Immature natural killer cell (primary cell): ENCODE measurements around the gene TEAD1. TPM values are rescaled to one million over a fixed set of nuclear protein-coding genes. Genes with fewer than 3 reads are reported as not detected.

Experiments used
- DNase-seq, 3 donors: peaks; one replicate each; pipeline ENCODE4 v3.0.0; 2022; ENCODE audit warnings: mixed read lengths in 1 of 3
- H3K27ac Mint-ChIP-seq, 6 donors: one replicate each; pipeline ENCODE4 v1.8.0; 2020; ENCODE audit warnings: mixed read lengths in 6 of 6, mild to moderate bottlenecking in 5 of 6, inconsistent platforms in 4 of 6, moderate library complexity in 3 of 6
- H3K27me3 Mint-ChIP-seq, 3 donors: one replicate each; pipeline ENCODE4 v1.8.0; 2020 to 2021; ENCODE audit warnings: low read depth in 3 of 3, mild to moderate bottlenecking in 3 of 3, mixed read lengths in 3 of 3, moderate library complexity in 3 of 3, inconsistent platforms in 1 of 3
- H3K36me3 Mint-ChIP-seq, 3 donors: one replicate each; pipeline ENCODE4 v1.8.0; 2020; ENCODE audit warnings: mixed read lengths in 3 of 3, inconsistent platforms in 2 of 3, mild to moderate bottlenecking in 2 of 3
- H3K4me1 Mint-ChIP-seq, 2 donors: one replicate each; pipeline ENCODE4 v1.8.0; 2020; ENCODE audit warnings: inconsistent platforms in 2 of 2, mild to moderate bottlenecking in 2 of 2, mixed read lengths in 2 of 2, moderate library complexity in 1 of 2
- H3K4me3 Mint-ChIP-seq, 5 donors: one replicate each; pipeline ENCODE4 v1.8.0; 2020; ENCODE audit warnings: mild to moderate bottlenecking in 5 of 5, mixed read lengths in 5 of 5, inconsistent platforms in 3 of 5, moderate library complexity in 3 of 5
- H3K9me3 Mint-ChIP-seq, 6 donors: one replicate each; pipeline ENCODE4 v1.8.0; 2020; ENCODE audit warnings: mild to moderate bottlenecking in 6 of 6, mixed read lengths in 6 of 6, inconsistent platforms in 4 of 6, moderate library complexity in 3 of 6
- polyA plus RNA-seq, 3 donors: library from polyadenylated mRNA; unstranded; fragments of 300-500 nt; fragmentation: Illumina TruSeq; gene quantifications; one replicate each; pipeline ENCODE4 v1.2.3, GENCODE V29; 2021

Gene TEAD1
- polyA plus RNA-seq = not detected

- Mint-ChIP-seq H3K27me3 (peaks cover 20 to 56% (median 25%) of the 10 kb centered on the region in 3 donors), H3K36me3 (peaks cover 0 to 4% (median 2%) of the 10 kb centered on the region in 3 donors), H3K27ac (no peak within 1 kb of the TSS), H3K9me3 (peaks cover 0 to 14% (median 4%) of the 10 kb centered on the region in 6 donors), H3K4me1 (peaks cover 13 to 19% of the 10 kb centered on the region in 2 donors), H3K4me3 (peak within 1 kb of the TSS; percentile 75 to 88 (median 78))
- DNase-seq = peak; percentile 59 to 60 (median 59)
These were observed at the start of gene TEAD1 for GRCh38 chr11:12673924-12674570. TEAD1 (plus strand) TSS chr11:12674421.

DNA sequence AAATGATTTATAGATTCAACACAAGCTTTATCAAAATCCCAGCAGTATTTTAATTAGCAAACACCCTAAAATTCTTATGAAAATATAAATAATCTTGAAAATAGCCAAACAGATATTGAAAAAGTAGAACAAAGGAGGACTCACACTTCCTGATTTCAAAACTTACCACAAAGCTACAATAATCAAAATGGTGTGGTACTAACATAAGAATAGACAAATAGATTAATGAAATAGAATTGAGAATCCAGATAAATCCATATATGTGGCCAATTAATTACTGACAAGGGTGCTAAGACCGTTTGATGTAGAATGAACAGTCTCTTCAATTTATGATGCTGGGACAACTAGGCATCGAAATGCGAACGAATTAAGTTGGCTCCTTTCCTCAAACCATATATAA, 49.6 kb upstream of the TEAD1 start:
- Mint-ChIP-seq H3K4me1 (no peaks in the 10 kb centered on the region), H3K9me3 (peaks cover 7 to 31% (median 11%) of the 10 kb centered on the region in 6 donors), H3K4me3 (no peak overlapping the region), H3K27ac (no peak overlapping the region), H3K36me3 (no peaks in the 10 kb centered on the region), H3K27me3 (peaks cover 2 to 11% (median 3%) of the 10 kb centered on the region in 3 donors)
- no peak for DNase-seq

GRCh38 chr11:12625438-12626071, 48.7 kb upstream of the TEAD1 start:
- peaks cover 6 to 31% (median 11%) of the 10 kb centered on the region in 6 donors for H3K9me3 Mint-ChIP-seq
- peaks cover 2 to 10% (median 3%) of the 10 kb centered on the region in 3 donors for H3K27me3 Mint-ChIP-seq
- no peak for DNase-seq
- H3K4me3 Mint-ChIP-seq = no peak overlapping the region
- H3K4me1 Mint-ChIP-seq = no peaks in the 10 kb centered on the region
- H3K27ac Mint-ChIP-seq = no peak overlapping the region
- no peaks in the 10 kb centered on the region for H3K36me3 Mint-ChIP-seq

- peaks cover 0 to 8% (median 3%) of the 10 kb centered on the region in 3 donors for H3K27me3 Mint-ChIP-seq
- peaks cover 4 to 27% (median 10%) of the 10 kb centered on the region in 6 donors for H3K9me3 Mint-ChIP-seq
- no peaks in the 10 kb centered on the region for H3K36me3 Mint-ChIP-seq
- no peak overlapping the region for H3K4me3 Mint-ChIP-seq
- no peaks in the 10 kb centered on the region for H3K4me1 Mint-ChIP-seq
- no peak overlapping the region for H3K27ac Mint-ChIP-seq
- no peak for DNase-seq
These were observed 47.6 kb upstream of the TEAD1 start for GRCh38 chr11:12626616-12627015.

- Mint-ChIP-seq H3K4me1 (no peaks in the 10 kb centered on the region), H3K4me3 (no peak overlapping the region), H3K9me3 (peaks cover 0 to 15% (median 8%) of the 10 kb centered on the region in 6 donors), H3K27me3 (peaks cover 0 to 5% (median 4%) of the 10 kb centered on the region in 3 donors), H3K27ac (no peak overlapping the region), H3K36me3 (no peaks in the 10 kb centered on the region)
- DNase-seq = no peak
These were observed 45.9 kb upstream of the TEAD1 start for GRCh38 chr11:12628314-12628713.

DNA sequence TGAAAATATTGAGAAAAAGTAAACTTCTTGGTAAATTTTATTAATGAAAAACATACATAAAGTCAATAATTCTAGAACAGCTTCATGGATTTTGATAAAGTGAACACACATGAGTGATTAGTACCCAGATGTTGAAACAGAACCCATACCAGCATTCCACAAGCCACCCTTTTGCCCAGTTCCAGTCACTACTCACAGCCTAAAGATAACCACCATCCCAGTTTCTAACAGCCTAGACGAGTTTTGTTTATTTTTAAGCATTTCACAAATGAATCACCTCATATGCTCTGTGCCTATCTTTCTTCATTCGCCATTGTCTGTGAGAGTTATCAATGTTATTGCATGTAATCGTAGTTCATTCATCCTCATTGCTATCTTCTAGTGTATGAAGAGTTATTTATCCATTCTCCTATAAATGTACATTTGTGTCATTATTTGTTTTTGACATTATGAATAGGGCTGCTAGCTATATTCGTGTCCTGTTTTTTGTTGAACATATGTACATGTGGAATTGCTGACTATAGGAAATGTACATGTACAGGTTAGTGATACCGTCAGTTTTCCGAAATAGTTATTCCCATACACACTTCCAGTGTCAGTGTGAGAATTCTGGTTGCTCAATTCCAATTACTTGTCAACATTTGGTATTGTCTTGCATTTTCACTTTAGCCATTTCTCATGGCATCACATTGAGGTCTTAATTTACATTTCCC, 44.5 kb upstream of the TEAD1 start:
- H3K36me3 Mint-ChIP-seq = no peaks in the 10 kb centered on the region
- H3K27me3 Mint-ChIP-seq = peaks cover 2 to 5% (median 3%) of the 10 kb centered on the region in 3 donors
- no peaks in the 10 kb centered on the region for H3K4me1 Mint-ChIP-seq
- no peak overlapping the region for H3K4me3 Mint-ChIP-seq
- H3K9me3 Mint-ChIP-seq = peaks cover 0 to 5% (median 0%) of the 10 kb centered on the region in 6 donors
- no peak overlapping the region for H3K27ac Mint-ChIP-seq
- no peak for DNase-seq

- DNase-seq = no peak
- Mint-ChIP-seq H3K36me3 (no peaks in the 10 kb centered on the region), H3K9me3 (no peaks in the 10 kb centered on the region), H3K27ac (no peak overlapping the region), H3K27me3 (peaks cover 0 to 5% (median 2%) of the 10 kb centered on the region in 3 donors), H3K4me1 (no peaks in the 10 kb centered on the region), H3K4me3 (no peak overlapping the region)
These were observed 42.6 kb upstream of the TEAD1 start for GRCh38 chr11:12631651-12632050.

GRCh38 chr11:12634329-12634728, 39.9 kb upstream of the TEAD1 start:
- no peak for DNase-seq
- Mint-ChIP-seq H3K4me1 (no peaks in the 10 kb centered on the region), H3K4me3 (no peak overlapping the region), H3K27ac (no peak overlapping the region), H3K27me3 (peaks cover 2% of the 10 kb centered on the region in 3 donors), H3K9me3 (no peaks in the 10 kb centered on the region), H3K36me3 (no peaks in the 10 kb centered on the region)

DNA sequence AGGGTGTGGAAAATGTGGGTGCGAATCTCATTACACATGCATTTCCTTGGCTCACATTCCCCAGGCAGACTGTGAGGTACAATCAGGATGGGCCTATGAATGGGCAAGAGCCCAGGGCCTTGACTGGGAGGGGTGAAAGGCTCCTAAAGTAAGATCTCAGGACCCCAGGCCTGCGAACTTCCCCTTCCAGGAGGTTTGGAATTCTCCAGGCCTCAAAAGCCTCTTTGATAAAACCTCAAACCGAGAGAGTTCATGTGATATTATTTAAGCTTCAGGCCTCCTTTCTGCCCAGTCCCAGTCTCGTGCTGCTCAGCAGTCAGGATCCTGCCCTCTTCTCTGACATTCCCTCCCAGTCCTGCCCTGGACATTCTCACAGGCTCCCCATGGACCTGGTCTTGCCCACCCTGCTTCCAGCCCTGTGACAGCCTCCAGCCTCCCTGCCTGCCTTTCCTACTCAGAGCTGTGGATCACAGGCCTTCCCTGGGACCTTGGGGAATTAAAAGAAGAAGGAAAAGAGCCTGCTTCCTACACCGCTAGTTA, 37.3 kb upstream of the TEAD1 start:
- H3K9me3 Mint-ChIP-seq = peaks cover 0 to 4% (median 0%) of the 10 kb centered on the region in 6 donors
- H3K4me1 Mint-ChIP-seq = no peaks in the 10 kb centered on the region
- H3K4me3 Mint-ChIP-seq = no peak overlapping the region
- no peak overlapping the region for H3K27ac Mint-ChIP-seq
- no peak for DNase-seq
- peaks cover 0 to 3% (median 0%) of the 10 kb centered on the region in 3 donors for H3K36me3 Mint-ChIP-seq
- H3K27me3 Mint-ChIP-seq = peaks cover 2 to 8% (median 2%) of the 10 kb centered on the region in 3 donors

- Mint-ChIP-seq H3K27me3 (peaks cover 0 to 10% (median 0%) of the 10 kb centered on the region in 3 donors), H3K36me3 (peaks cover 0 to 3% (median 0%) of the 10 kb centered on the region in 3 donors), H3K27ac (no peak overlapping the region), H3K4me3 (no peak overlapping the region), H3K9me3 (peaks cover 0 to 8% (median under 1%) of the 10 kb centered on the region in 6 donors), H3K4me1 (no peaks in the 10 kb centered on the region)
- no peak for DNase-seq
These were observed 34.8 kb upstream of the TEAD1 start for GRCh38 chr11:12639388-12639787.

DNA sequence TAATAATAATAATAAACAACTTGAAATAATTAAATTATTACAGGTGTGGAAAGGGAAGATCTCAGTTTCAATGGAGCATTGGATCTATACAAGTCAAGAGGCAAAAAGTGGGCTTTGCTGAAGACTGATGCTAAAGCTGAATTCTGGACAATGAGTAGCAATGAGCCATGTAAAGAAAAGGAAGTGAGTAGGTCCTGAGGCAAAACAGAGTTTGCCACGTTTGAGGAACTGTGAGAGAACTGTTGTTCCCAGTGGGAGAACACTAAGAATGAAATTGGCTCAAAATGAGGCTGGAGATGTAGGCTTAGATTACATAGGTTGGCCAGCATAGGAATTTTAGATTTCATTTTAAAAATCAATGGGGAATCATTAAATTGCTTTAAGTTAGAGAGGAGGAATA, 33.9 kb upstream of the TEAD1 start:
- Mint-ChIP-seq H3K27ac (peak overlapping the region in 2 of 6 donors; percentile 45 to 69), H3K36me3 (peaks cover 0 to 3% (median 0%) of the 10 kb centered on the region in 3 donors), H3K4me1 (no peaks in the 10 kb centered on the region), H3K27me3 (peaks cover 0 to 10% (median 2%) of the 10 kb centered on the region in 3 donors), H3K9me3 (peaks cover 0 to 8% (median 1%) of the 10 kb centered on the region in 6 donors), H3K4me3 (no peak overlapping the region)
- no peak for DNase-seq

DNA sequence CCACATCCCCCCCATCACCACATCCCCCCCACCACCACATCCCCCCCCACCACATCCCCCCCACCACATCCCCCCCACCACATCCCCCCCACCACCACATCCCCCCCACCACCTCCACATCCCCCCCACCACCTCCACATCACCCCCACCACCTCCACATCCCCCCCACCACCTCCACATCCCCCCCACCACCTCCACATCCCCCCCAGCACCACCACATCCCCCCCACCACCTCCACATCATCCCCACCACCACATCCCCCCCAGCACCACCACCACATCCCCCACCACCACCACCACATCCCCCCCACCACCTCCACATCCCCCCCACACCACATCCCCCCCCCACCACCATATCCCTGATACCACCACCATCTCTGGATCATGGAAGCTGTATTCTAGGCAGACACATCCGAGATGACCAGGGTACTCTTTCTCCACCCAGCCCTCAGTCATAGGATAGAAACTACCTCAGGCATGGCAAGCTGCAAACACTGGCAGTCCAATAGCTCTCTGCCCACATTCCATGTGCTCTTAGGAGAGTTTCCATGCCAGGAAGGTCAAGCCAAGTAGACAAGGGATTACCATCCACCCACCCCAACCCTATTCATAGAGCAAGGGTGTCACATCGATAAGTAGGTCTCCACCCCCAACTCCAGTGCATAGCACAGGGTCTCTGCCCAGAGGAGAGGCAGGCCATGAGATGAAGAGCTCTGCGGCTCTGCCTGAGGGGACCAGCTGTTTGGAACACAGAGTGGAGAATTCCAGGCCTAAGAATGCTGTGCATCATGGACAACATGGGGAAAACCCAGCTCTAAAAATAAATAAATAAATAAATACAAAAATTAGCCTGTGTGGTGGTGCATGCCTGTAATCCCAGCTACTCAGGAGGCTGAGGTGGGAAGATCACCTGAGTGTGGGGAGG, 33.0 kb upstream of the TEAD1 start:
- H3K36me3 Mint-ChIP-seq = peaks cover 0 to 3% (median 0%) of the 10 kb centered on the region in 3 donors
- H3K4me1 Mint-ChIP-seq = no peaks in the 10 kb centered on the region
- no peak overlapping the region for H3K4me3 Mint-ChIP-seq
- peaks cover 2 to 10% (median 2%) of the 10 kb centered on the region in 3 donors for H3K27me3 Mint-ChIP-seq
- peaks cover 0 to 8% (median 1%) of the 10 kb centered on the region in 6 donors for H3K9me3 Mint-ChIP-seq
- H3K27ac Mint-ChIP-seq = no peak overlapping the region
- no peak for DNase-seq

GRCh38 chr11:12642040-12642439, 32.2 kb upstream of the TEAD1 start:
- Mint-ChIP-seq H3K36me3 (peaks cover 0 to 3% (median 0%) of the 10 kb centered on the region in 3 donors), H3K27me3 (peaks cover 2 to 10% (median 4%) of the 10 kb centered on the region in 3 donors), H3K9me3 (peaks cover 0 to 8% (median 1%) of the 10 kb centered on the region in 6 donors), H3K4me3 (no peak overlapping the region), H3K27ac (no peak overlapping the region), H3K4me1 (no peaks in the 10 kb centered on the region)
- no peak for DNase-seq
